Psoas muscle (tissue), 8 donors: Measurements from ENCODE around the gene CACNA1C. TPM values are rescaled to one million over a fixed set of nuclear protein-coding genes. Genes with fewer than 3 reads are reported as not detected.

Source experiments
- ATAC-seq, 4 donors: fragments of 200-7000 bp; cut with Tn5 transposase; one replicate each; pipeline ENCODE4 v1.9.1; 2020; ENCODE audit warnings: moderate library complexity in 3 of 4, mild to moderate bottlenecking in 2 of 4
- DNase-seq, 2 donors: peaks; one replicate each; pipeline ENCODE4 v3.0.0-alpha.2; 2020
- H3K27ac ChIP-seq: fragments of 200-600 bp; one replicate; pipeline ENCODE4 v1.8.0; 2022
- H3K27me3 ChIP-seq, 3 donors: fragments of 200-600 bp in 1 of 3; one replicate each; pipeline versions ENCODE4 v1.6.1 to v1.8.0; 2013 to 2022; ENCODE audit warnings: low read length in 2 of 3, mild to moderate bottlenecking in 2 of 3, moderate library complexity in 1 of 3; ENCODE audit not compliant: insufficient read depth in 3 of 3
- H3K36me3 ChIP-seq, 2 donors: fragments of 200-600 bp in 1 of 2; one replicate each; pipeline versions ENCODE4 v1.6.1 to v1.8.0; 2013 to 2022; ENCODE audit warnings: low read depth in 1 of 2, mild to moderate bottlenecking in 1 of 2, moderate library complexity in 1 of 2; ENCODE audit not compliant: insufficient read depth in 1 of 2
- H3K4me1 ChIP-seq: fragments of 200-600 bp; one replicate; pipeline ENCODE4 v1.8.0; 2022
- H3K4me3 ChIP-seq: fragments of 200-600 bp; one replicate; pipeline ENCODE4 v1.8.0; 2022; ENCODE audit warnings: mild to moderate bottlenecking
- H3K9me3 ChIP-seq: fragments of 200-600 bp; one replicate; pipeline ENCODE4 v1.8.0; 2022
- CTCF ChIP-seq: fragments of 200-600 bp; IDR thresholded peaks from one replicate; pipeline ENCODE4 v1.8.0; 2022; ENCODE audit warnings: antibody characterized with exemption
- WGBS, 3 donors: extraction: QIAGEN DNeasy Blood & Tissue Kit; methylation state at CpG; one replicate each; pipeline versions ENCODE4 v1.1.6 to v1.1.7; 2013; 5-methylcytosine and 5-hydroxymethylcytosine counted together
- intact Hi-C, 2 donors: fragments of 100-400 bp; cut with DNase I; formaldehyde crosslinking; loops; one replicate each; pipeline versions ENCODE4 v1.11.0 to v1.14.2; 2022
- polyA plus RNA-seq, 3 donors: library from polyadenylated mRNA; stranded (reverse); fragments of 200-250 nt; gene quantifications; one replicate each; pipeline ENCODE4 v1.2.3, GENCODE V29; 2013
- total RNA-seq, 4 donors: library from RNA; stranded (reverse); fragmentation: NEBNext Ultra II Directional in 2 of 4; extraction: Animal tissue kit (Norgen Biotek cat#: 25700) in 2 of 4; gene quantifications; one replicate each; pipeline versions ENCODE4 v1.2.1 to v1.2.4, GENCODE V29; 2021 to 2023
- donor health status: healthy with polysubstance abuse.
- donor health status: DM: no; HTN: no; CAD: no; lungs with moderate emphysema.
- donor health status: Bipolar disorder and iron deficiency.
- donor health status: healthy.
- donor health status: DM: yes; HTN: yes; CAD: no.
- donor health status: DM: no; HTN: no; CAD: no.
- donor health status: DM: no; HTN: no; CAD: no.
- donor health status: DM: yes; HTN: yes; CAD: no.

CACNA1C gene
- total and polyA plus RNA-seq, 7 donors: 0.26 to 2.9 (median 0.95) TPM

GRCh38 chr12:2092890-2093289 is 40.1 kb downstream of the CACNA1C start:
- TF ChIP-seq CTCF: no peak
- DNase-seq (no peak), ATAC-seq (peak; percentile 22 to 76 (median 72))
- H3K4me3 ChIP-seq: no peak overlapping the region
- intact Hi-C loops: no loop called here
- H3K36me3 ChIP-seq: no peaks in the 10 kb centered on the region
- peaks cover 0 to 9% (median 3%) of the 10 kb centered on the region in 3 donors for H3K27me3 ChIP-seq
- no peaks in the 10 kb centered on the region for H3K9me3 ChIP-seq
- H3K4me1 ChIP-seq: no peaks in the 10 kb centered on the region
- peak overlapping the region; percentile 41 for H3K27ac ChIP-seq
- 44 to 79% (median 53%) methylated on average over 6 of the region's 6 CpGs for WGBS, 3 donors

- no peak for ATAC-seq
Observed at GRCh38 chr12:2094597-2094996, 41.8 kb downstream of the CACNA1C start.

GRCh38 chr12:2095878-2096277 is 43.1 kb downstream of the CACNA1C start:
- Histone ChIP-seq H3K27me3 (peaks cover 0 to 9% (median 0%) of the 10 kb centered on the region in 3 donors), H3K9me3 (no peaks in the 10 kb centered on the region), H3K4me1 (no peaks in the 10 kb centered on the region), H3K4me3 (no peak overlapping the region), H3K27ac (no peak overlapping the region), H3K36me3 (no peaks in the 10 kb centered on the region)
- no peak for ATAC-seq
- no peak for TF ChIP-seq CTCF
- intact Hi-C loops: no loop called here
- WGBS, 3 donors: 80 to 83% (median 81%) methylated on average over 5 of the region's 5 CpGs
- no peak for DNase-seq

More at GRCh38 chr12:2094597-2094996, 41.8 kb downstream of the CACNA1C start:
- no peak for TF ChIP-seq CTCF
- Histone ChIP-seq H3K27ac (no peak overlapping the region), H3K4me3 (no peak overlapping the region), H3K36me3 (no peaks in the 10 kb centered on the region), H3K27me3 (peaks cover 0 to 9% (median 0%) of the 10 kb centered on the region in 3 donors), H3K9me3 (no peaks in the 10 kb centered on the region), H3K4me1 (no peaks in the 10 kb centered on the region)
- WGBS, 3 donors: 17 to 26% (median 25%) methylated on average over 2 of the region's 2 CpGs
- DNase-seq: no peak
- intact Hi-C loops: no loop called here

- Histone ChIP-seq H3K9me3 (no peaks in the 10 kb centered on the region), H3K27me3 (no peaks in the 10 kb centered on the region), H3K27ac (no peak overlapping the region), H3K36me3 (no peaks in the 10 kb centered on the region), H3K4me3 (no peak overlapping the region), H3K4me1 (no peaks in the 10 kb centered on the region)
- intact Hi-C loops: no loop called here
- no peak for DNase-seq
- WGBS, 3 donors: 74 to 75% (median 74%) methylated on average over 7 of the region's 7 CpGs
- ATAC-seq: no peak
- TF ChIP-seq CTCF: no peak
Observed at GRCh38 chr12:2097617-2098016, 44.8 kb downstream of the CACNA1C start.

- ATAC-seq (no peak), DNase-seq (no peak)
- TF ChIP-seq CTCF: no peak
- no peaks in the 10 kb centered on the region for H3K4me1 ChIP-seq
- WGBS, 3 donors: 74 to 85% (median 78%) methylated on average over 11 of the region's 11 CpGs
- intact Hi-C loops: no loop called here
- no peak overlapping the region for H3K4me3 ChIP-seq
- H3K27me3 ChIP-seq: no peaks in the 10 kb centered on the region
- no peaks in the 10 kb centered on the region for H3K9me3 ChIP-seq
- no peak overlapping the region for H3K27ac ChIP-seq
- no peaks in the 10 kb centered on the region for H3K36me3 ChIP-seq
Observed at GRCh38 chr12:2098852-2099251, 46.1 kb downstream of the CACNA1C start.
